Measurements from ENCODE around the gene ATP5IF1. TPM values are rescaled to one million over a fixed set of nuclear protein-coding genes. Genes with fewer than 3 reads are reported as not detected.
A peak's percentile ranks its signal among the peaks of the same experiment; 100 is the strongest.

The ATP5IF1 gene
- total RNA-seq, 4 donors from 2014 or later: 125 to 333 (median 193) TPM

DNA sequence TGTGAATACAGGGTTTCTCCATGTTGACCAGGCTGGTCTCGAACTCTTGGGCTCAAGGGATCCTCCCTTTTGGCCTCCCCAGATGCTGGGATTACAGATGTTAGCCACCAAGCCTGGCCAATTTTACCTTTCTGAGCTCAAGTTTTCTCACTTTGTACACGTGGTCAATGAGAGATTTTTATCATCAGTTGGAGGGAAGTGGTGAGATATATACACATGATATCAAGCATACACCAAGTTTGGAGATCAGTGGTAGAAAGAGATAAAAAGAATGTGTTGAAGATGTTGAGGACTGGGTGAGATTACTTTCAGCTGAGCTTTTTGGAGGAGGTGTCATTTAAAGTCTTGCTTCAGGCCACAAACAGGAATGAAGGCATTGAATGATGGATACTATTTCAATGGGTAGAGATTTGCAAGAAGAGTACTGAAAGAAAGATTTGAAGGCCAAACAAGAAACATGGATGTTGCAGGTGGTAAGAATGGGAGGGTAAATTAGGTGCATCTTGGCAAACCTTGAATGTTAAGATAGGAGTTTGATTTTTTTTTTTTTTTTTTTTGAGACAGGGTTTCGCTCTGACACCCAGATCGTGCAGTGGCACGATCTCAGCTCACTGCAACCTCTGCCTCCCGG, 20.4 kb downstream of the ATP5IF1 start:
- Histone ChIP-seq H3K4me3 (no peak overlapping the region), H3K4me1 (peaks cover 15 to 21% of the 10 kb centered on the region in 2 donors), H3K9me3 (no peaks in the 10 kb centered on the region), H3K27me3 (no peaks in the 10 kb centered on the region), H3K27ac (no peak overlapping the region), H3K36me3 (no peaks in the 10 kb centered on the region)
- in situ Hi-C loops (cut with MboI; ENCODE audit: low sequenced_read_pairs in 4 of 4): no loop called here
- ATAC-seq (no peak), DNase-seq (no peak)
- TF ChIP-seq POLR2A (IDR thresholded peaks at IDR 0.05): no peak
- intact Hi-C loops (cut with DNase I; ENCODE audit: low total_unique reads): loop anchor here (10.0 kb wide), 1 partner anchor 628 kb away; no protein-coding TSS in a partner anchor

DNA sequence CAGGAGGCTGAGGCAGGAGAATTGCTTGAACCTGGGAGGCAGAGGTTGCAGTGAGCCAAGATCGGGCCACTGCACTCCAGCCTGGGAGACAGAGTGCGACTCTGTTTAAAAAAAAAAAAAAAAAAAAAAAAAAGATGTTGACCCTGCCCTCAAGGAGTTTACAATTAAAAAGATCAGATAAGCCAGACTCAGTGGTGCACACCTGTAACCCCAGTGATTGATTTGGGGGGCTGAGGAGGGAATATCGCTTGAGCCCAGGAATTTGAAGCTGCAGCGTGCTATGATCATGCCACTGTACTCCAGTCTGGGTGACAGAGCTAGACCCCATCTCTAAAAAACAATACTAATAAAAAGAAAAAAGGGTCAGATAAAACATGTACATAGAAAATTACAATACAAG, 21.8 kb downstream of the ATP5IF1 start:
- in situ Hi-C loops (cut with MboI; ENCODE audit: low sequenced_read_pairs in 4 of 4) (no loop called here), intact Hi-C loops (cut with DNase I; ENCODE audit: low total_unique reads) (loop anchor here (2.0 to 10.0 kb wide), 2 partner anchors 71 to 627 kb away; partner anchors contain the start of gene MED18)
- DNase-seq: no peak
- no peak overlapping the region for H3K4me3 ChIP-seq
- no peak for ATAC-seq
- H3K9me3 ChIP-seq: no peaks in the 10 kb centered on the region
- no peaks in the 10 kb centered on the region for H3K27me3 ChIP-seq
- no peaks in the 10 kb centered on the region for H3K36me3 ChIP-seq
- H3K4me1 ChIP-seq: peaks cover 16 to 29% of the 10 kb centered on the region in 2 donors
- TF ChIP-seq, protein P1, sequence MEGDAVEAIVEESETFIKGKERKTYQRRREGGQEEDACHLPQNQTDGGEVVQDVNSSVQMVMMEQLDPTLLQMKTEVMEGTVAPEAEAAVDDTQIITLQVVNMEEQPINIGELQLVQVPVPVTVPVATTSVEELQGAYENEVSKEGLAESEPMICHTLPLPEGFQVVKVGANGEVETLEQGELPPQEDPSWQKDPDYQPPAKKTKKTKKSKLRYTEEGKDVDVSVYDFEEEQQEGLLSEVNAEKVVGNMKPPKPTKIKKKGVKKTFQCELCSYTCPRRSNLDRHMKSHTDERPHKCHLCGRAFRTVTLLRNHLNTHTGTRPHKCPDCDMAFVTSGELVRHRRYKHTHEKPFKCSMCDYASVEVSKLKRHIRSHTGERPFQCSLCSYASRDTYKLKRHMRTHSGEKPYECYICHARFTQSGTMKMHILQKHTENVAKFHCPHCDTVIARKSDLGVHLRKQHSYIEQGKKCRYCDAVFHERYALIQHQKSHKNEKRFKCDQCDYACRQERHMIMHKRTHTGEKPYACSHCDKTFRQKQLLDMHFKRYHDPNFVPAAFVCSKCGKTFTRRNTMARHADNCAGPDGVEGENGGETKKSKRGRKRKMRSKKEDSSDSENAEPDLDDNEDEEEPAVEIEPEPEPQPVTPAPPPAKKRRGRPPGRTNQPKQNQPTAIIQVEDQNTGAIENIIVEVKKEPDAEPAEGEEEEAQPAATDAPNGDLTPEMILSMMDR (IDR thresholded peaks at IDR 0.05 in 4 of 5, conservative IDR thresholded peaks at IDR 0.05 in 1 of 5): no peak
- no peak for TF ChIP-seq POLR2A (IDR thresholded peaks at IDR 0.05)
- H3K27ac ChIP-seq: peak overlapping the region in 1 of 4 donors; percentile 95

DNA sequence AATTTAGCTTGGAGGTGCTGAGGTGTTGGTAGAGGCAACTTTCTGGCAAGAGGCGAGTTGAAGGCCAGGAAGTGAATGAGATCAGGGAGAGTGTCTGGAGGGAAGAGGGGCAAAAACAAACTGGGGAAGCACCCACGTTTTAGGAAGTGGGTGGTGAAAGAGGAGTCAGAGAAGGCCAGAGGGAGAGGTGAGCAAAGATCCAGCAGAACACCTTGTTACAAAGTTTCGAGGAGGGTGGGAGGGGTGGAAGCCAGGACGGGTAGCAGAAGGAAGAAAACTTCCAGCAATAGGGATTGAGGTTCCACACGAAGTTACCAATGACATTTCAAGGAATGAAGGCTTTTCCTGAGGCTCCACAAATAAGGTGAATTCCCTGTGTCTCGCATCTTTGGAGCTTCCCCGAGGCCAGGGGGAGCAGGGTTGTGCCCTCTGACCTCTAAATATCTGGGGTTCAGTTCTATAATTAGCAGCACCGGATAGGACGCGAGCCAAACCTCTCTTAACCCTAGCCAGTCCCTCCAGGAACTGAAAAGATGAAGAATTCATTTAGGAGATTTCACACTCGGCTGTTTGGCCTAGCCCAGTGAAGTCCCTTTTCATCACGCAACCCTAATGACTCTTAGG, 22.8 kb downstream of the ATP5IF1 start:
- H3K27ac ChIP-seq: peak overlapping the region; percentile 79 to 95 (median 93)

DNA sequence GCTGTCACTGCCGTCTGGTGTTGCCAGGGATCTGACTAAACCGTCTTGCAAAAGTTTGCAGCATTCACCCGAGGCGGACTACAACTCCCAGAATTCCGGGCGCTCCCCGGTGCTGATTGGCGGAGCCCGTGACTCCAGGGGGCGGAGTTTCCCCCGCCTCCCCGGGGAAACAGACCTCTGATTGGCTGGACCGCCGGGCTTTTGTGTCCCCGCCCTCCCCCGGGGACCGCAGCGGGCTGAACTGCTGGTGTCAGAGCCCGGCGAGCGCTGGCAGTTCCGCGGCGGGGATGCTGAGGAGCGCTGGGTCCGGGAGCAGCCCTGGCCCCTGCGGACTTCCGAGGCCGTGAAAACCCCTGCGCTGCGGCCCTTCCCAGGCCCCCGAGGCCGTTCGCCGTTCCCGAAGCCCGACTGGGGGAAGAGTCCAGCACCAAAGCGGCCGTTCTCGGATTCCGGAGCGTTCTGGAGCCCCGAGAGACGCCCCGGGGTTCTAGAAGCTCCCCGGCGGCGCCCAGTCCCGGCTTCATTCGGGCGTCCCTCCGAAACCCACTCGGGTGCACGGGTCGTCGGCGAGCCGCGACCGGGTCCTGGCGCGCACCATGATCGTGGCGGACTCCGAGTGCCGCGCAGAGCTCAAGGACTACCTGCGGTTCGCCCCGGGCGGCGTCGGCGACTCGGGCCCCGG, 23.5 kb downstream of the ATP5IF1 start, which contains the start of gene SESN2:
SESN2 (plus strand) TSS at position 267 of the 682 bp plus-strand sequence; CDS start at position 597, 330 bp downstream.
- ATAC-seq (peak; percentile 97), DNase-seq (peak; percentile 99 to 100)
- Histone ChIP-seq H3K9me3 (no peaks in the 10 kb centered on the region), H3K4me1 (peaks cover 29 to 32% of the 10 kb centered on the region in 2 donors), H3K4me3 (peak within 1 kb of the TSS; percentile 94 to 99 (median 96)), H3K27me3 (no peaks in the 10 kb centered on the region), H3K36me3 (no peaks in the 10 kb centered on the region), H3K27ac (peak within 1 kb of the TSS; percentile 92 to 98 (median 94))
- intact Hi-C loops (cut with DNase I; ENCODE audit: low total_unique reads) (loop anchor here (1.0 to 10.0 kb wide), 3 partner anchors 69 to 625 kb away; partner anchors contain the start of genes MED18 and PHACTR4), in situ Hi-C loops (cut with MboI; ENCODE audit: low sequenced_read_pairs in 4 of 4) (no loop called here)
- TF ChIP-seq, protein P1 (IDR thresholded peaks at IDR 0.05 in 4 of 5, conservative IDR thresholded peaks at IDR 0.05 in 1 of 5): no peak
- peak; percentile 99 to 100 for TF ChIP-seq POLR2A (IDR thresholded peaks at IDR 0.05)

More for the DNA sequence above, 22.8 kb downstream of the ATP5IF1 start:
- DNase-seq: no peak
- in situ Hi-C loops (cut with MboI; ENCODE audit: low sequenced_read_pairs in 4 of 4) (no loop called here), intact Hi-C loops (cut with DNase I; ENCODE audit: low total_unique reads) (loop anchor here (1.0 to 10.0 kb wide), 3 partner anchors 70 to 626 kb away; partner anchors contain the start of genes MED18 and PHACTR4)
- no peak for TF ChIP-seq POLR2A (IDR thresholded peaks at IDR 0.05)
- TF ChIP-seq, protein P1 (IDR thresholded peaks at IDR 0.05 in 4 of 5, conservative IDR thresholded peaks at IDR 0.05 in 1 of 5): no peak
- no peaks in the 10 kb centered on the region for H3K36me3 ChIP-seq
- H3K9me3 ChIP-seq: no peaks in the 10 kb centered on the region
- ATAC-seq: no peak
- H3K4me1 ChIP-seq: peaks cover 24 to 29% of the 10 kb centered on the region in 2 donors
- peak overlapping the region; percentile 26 to 94 (median 44) for H3K4me3 ChIP-seq
- H3K27me3 ChIP-seq: no peaks in the 10 kb centered on the region
